ENCODE results near the gene KCNG1. TPM values are rescaled to one million over a fixed set of nuclear protein-coding genes. Genes with fewer than 3 reads are reported as not detected.

KCNG1 gene
- total RNA-seq, 2 experiments from 2014 or later, result 0.29 to 0.59 TPM

- Mint-ChIP-seq H3K4me3 (no peak overlapping the region), H3K27ac (no peak overlapping the region), H3K4me1 (ENCODE audit: low read depth) (peaks cover 15% of the 10 kb centered on the region), H3K9me3 (no peaks in the 10 kb centered on the region), H3K36me3 (ENCODE audit: low read depth) (no peaks in the 10 kb centered on the region), H3K27me3 (ENCODE audit: low read depth) (peaks cover 6% of the 10 kb centered on the region)
- CTCF ChIA-PET, result interaction anchor here (0.6 to 1.6 kb wide), 2 partner anchors 10 to 186 kb away, joined by 4 to 5 read pairs; no protein-coding TSS in a partner anchor
- DNase-seq, result no peak
- intact Hi-C loops (cut with micrococcal nuclease), result no loop called here
These were observed 45.6 kb downstream of the KCNG1 start for GRCh38 chr20:50977066-50978021.

- Mint-ChIP-seq H3K4me3 (no peak overlapping the region), H3K4me1 (ENCODE audit: low read depth) (peaks cover 13% of the 10 kb centered on the region), H3K27me3 (ENCODE audit: low read depth) (peaks cover 2% of the 10 kb centered on the region), H3K27ac (no peak overlapping the region), H3K9me3 (no peaks in the 10 kb centered on the region), H3K36me3 (ENCODE audit: low read depth) (no peaks in the 10 kb centered on the region)
- intact Hi-C loops (cut with micrococcal nuclease), result no loop called here
- CTCF ChIA-PET, result interaction anchor here (1.4 kb wide), 1 partner anchor 331 kb away, joined by 4 read pairs; no protein-coding TSS in a partner anchor
- no peak for DNase-seq
These were observed 47.1 kb downstream of the KCNG1 start for GRCh38 chr20:50975701-50976330.

- Mint-ChIP-seq H3K4me1 (ENCODE audit: low read depth) (no peaks in the 10 kb centered on the region), H3K9me3 (no peaks in the 10 kb centered on the region), H3K36me3 (ENCODE audit: low read depth) (no peaks in the 10 kb centered on the region), H3K4me3 (no peak overlapping the region), H3K27ac (no peak overlapping the region), H3K27me3 (ENCODE audit: low read depth) (no peaks in the 10 kb centered on the region)
- CTCF ChIA-PET, result no interaction called here
- DNase-seq, result no peak
- intact Hi-C loops (cut with micrococcal nuclease), result no loop called here
These were observed 53.0 kb downstream of the KCNG1 start for GRCh38 chr20:50969912-50970311.

- H3K27me3 Mint-ChIP-seq (ENCODE audit: low read depth), result no peaks in the 10 kb centered on the region
- no peak overlapping the region for H3K27ac Mint-ChIP-seq
- CTCF ChIA-PET, result interaction anchor here (0.8 kb wide), 1 partner anchor 23 kb away, joined by 3 read pairs; no protein-coding TSS in a partner anchor
These were observed 53.5 kb downstream of the KCNG1 start for GRCh38 chr20:50969435-50969834.

GRCh38 chr20:50968289-50968688 is 54.6 kb downstream of the KCNG1 start:
- Mint-ChIP-seq H3K27ac (no peak overlapping the region), H3K9me3 (no peaks in the 10 kb centered on the region), H3K36me3 (ENCODE audit: low read depth) (no peaks in the 10 kb centered on the region), H3K4me3 (no peak overlapping the region), H3K4me1 (ENCODE audit: low read depth) (peaks cover 1% of the 10 kb centered on the region), H3K27me3 (ENCODE audit: low read depth) (no peaks in the 10 kb centered on the region)
- DNase-seq, result no peak
- CTCF ChIA-PET, result no interaction called here
- intact Hi-C loops (cut with micrococcal nuclease), result no loop called here

More at GRCh38 chr20:50969435-50969834, 53.5 kb downstream of the KCNG1 start:
- no peak overlapping the region for H3K4me3 Mint-ChIP-seq
- H3K36me3 Mint-ChIP-seq (ENCODE audit: low read depth), result no peaks in the 10 kb centered on the region
- no peak for DNase-seq
- no peaks in the 10 kb centered on the region for H3K4me1 Mint-ChIP-seq (ENCODE audit: low read depth)
- intact Hi-C loops (cut with micrococcal nuclease), result no loop called here
- H3K9me3 Mint-ChIP-seq, result no peaks in the 10 kb centered on the region

- no peak overlapping the region for H3K27ac Mint-ChIP-seq
- no peaks in the 10 kb centered on the region for H3K27me3 Mint-ChIP-seq (ENCODE audit: low read depth)
- no peak overlapping the region for H3K4me3 Mint-ChIP-seq
- DNase-seq, result no peak
- intact Hi-C loops (cut with micrococcal nuclease), result no loop called here
- no peaks in the 10 kb centered on the region for H3K9me3 Mint-ChIP-seq
- CTCF ChIA-PET, result interaction anchor here (1.1 to 1.2 kb wide), 2 partner anchors 14 to 20 kb away, joined by 3 read pairs; no protein-coding TSS in a partner anchor
- H3K4me1 Mint-ChIP-seq (ENCODE audit: low read depth), result peaks cover 4% of the 10 kb centered on the region
- H3K36me3 Mint-ChIP-seq (ENCODE audit: low read depth), result no peaks in the 10 kb centered on the region
These were observed 55.3 kb downstream of the KCNG1 start for GRCh38 chr20:50967586-50967985.

GRCh38 chr20:50959543-50960126 is 63.3 kb downstream of the KCNG1 start:
- peaks cover 60% of the 10 kb centered on the region for H3K4me1 Mint-ChIP-seq (ENCODE audit: low read depth)
- CTCF ChIA-PET, result interaction anchor here (1.0 kb wide), 1 partner anchor 31 kb away, joined by 3 read pairs; no protein-coding TSS in a partner anchor
- H3K4me3 Mint-ChIP-seq, result peak overlapping the region; percentile 89
- H3K36me3 Mint-ChIP-seq (ENCODE audit: low read depth), result peaks cover 10% of the 10 kb centered on the region
- no peak for DNase-seq
- H3K9me3 Mint-ChIP-seq, result no peaks in the 10 kb centered on the region
- H3K27me3 Mint-ChIP-seq (ENCODE audit: low read depth), result no peaks in the 10 kb centered on the region
- H3K27ac Mint-ChIP-seq, result peak overlapping the region; percentile 70
- intact Hi-C loops (cut with micrococcal nuclease), result no loop called here

- CTCF ChIA-PET, result interaction anchor here (0.6 to 3.1 kb wide), 7 partner anchors 21 to 169 kb away, joined by 3 to 23 read pairs (median 3); partner anchors contain the start of genes ADNP and BCAS4
- H3K4me1 Mint-ChIP-seq (ENCODE audit: low read depth), result peaks cover 62% of the 10 kb centered on the region
- H3K9me3 Mint-ChIP-seq, result no peaks in the 10 kb centered on the region
- no peaks in the 10 kb centered on the region for H3K27me3 Mint-ChIP-seq (ENCODE audit: low read depth)
- intact Hi-C loops (cut with micrococcal nuclease), result loop anchor here (1.0 kb wide), 3 partner anchors 28 to 165 kb away; partner anchors contain the start of gene ADNP
- peaks cover 10% of the 10 kb centered on the region for H3K36me3 Mint-ChIP-seq (ENCODE audit: low read depth)
- peak; percentile 86 for DNase-seq
- peak within 1 kb of the TSS; percentile 99 for H3K27ac Mint-ChIP-seq
- peak within 1 kb of the TSS; percentile 89 for H3K4me3 Mint-ChIP-seq
These were observed 64.0 kb downstream of the KCNG1 start, which contains the start of gene MOCS3 for GRCh38 chr20:50958615-50959542. Gene MOCS3, plus strand, starts transcription at chr20:50958818. Its CDS starts 25 bp downstream, at chr20:50958843.

- H3K27me3 Mint-ChIP-seq (ENCODE audit: low read depth), result no peaks in the 10 kb centered on the region
- no peaks in the 10 kb centered on the region for H3K9me3 Mint-ChIP-seq
- H3K27ac Mint-ChIP-seq, result peak within 1 kb of the TSS; percentile 99
- intact Hi-C loops (cut with micrococcal nuclease), result loop anchor here (1.0 kb wide), 3 partner anchors 27 to 164 kb away; partner anchors contain the start of gene ADNP
- H3K36me3 Mint-ChIP-seq (ENCODE audit: low read depth), result peaks cover 11% of the 10 kb centered on the region
- CTCF ChIA-PET, result interaction anchor here (0.7 to 3.1 kb wide), 8 partner anchors 18 to 168 kb away, joined by 3 to 23 read pairs (median 3); partner anchors contain the start of genes ADNP and BCAS4
- peak; percentile 93 for DNase-seq
- H3K4me3 Mint-ChIP-seq, result peak within 1 kb of the TSS; percentile 89
- H3K4me1 Mint-ChIP-seq (ENCODE audit: low read depth), result peaks cover 62% of the 10 kb centered on the region
These were observed 64.9 kb downstream of the KCNG1 start, which contains the start of gene DPM1 for GRCh38 chr20:50957798-50958614. Gene DPM1, minus strand, starts transcription at chr20:50958532. Its CDS starts 9 bp downstream, at chr20:50958523.

- peaks cover 11% of the 10 kb centered on the region for H3K36me3 Mint-ChIP-seq (ENCODE audit: low read depth)
- no peaks in the 10 kb centered on the region for H3K9me3 Mint-ChIP-seq
- intact Hi-C loops (cut with micrococcal nuclease), result no loop called here
- peak overlapping the region; percentile 89 for H3K4me3 Mint-ChIP-seq
- peak overlapping the region; percentile 99 for H3K27ac Mint-ChIP-seq
- no peak for DNase-seq
- peaks cover 62% of the 10 kb centered on the region for H3K4me1 Mint-ChIP-seq (ENCODE audit: low read depth)
- CTCF ChIA-PET, result interaction anchor here (0.7 to 3.1 kb wide), 5 partner anchors 17 to 167 kb away, joined by 3 to 23 read pairs (median 8); partner anchors contain the start of genes ADNP and BCAS4
- no peaks in the 10 kb centered on the region for H3K27me3 Mint-ChIP-seq (ENCODE audit: low read depth)
These were observed 65.6 kb downstream of the KCNG1 start for GRCh38 chr20:50957276-50957675.

Data from activated naive CD4-positive, alpha-beta T cell treated with anti-CD3 and anti-CD28 coated beads for 36 hours (primary cell).